Smooth muscle cell (in vitro differentiated cells): ENCODE measurements around the gene OR52E1. TPM values are rescaled to one million over a fixed set of nuclear protein-coding genes. Genes with fewer than 3 reads are reported as not detected.

Experiments
- DNase-seq: peaks from one replicate; lab custom pipeline; 2025; ENCODE audit not compliant: unreplicated experiment; lab: John Stamatoyannopoulos, UW
- H2AFZ ChIP-seq: fragments of 200-600 bp; sonication (generic); 2 replicates; pipeline ENCODE4 v1.6.0; 2016; ENCODE audit warnings: antibody characterized with exemption, low read depth, mild to moderate bottlenecking
- H3F3A ChIP-seq: fragments of 200-600 bp; sonication (generic); 2 replicates; pipeline ENCODE4 v1.6.0; 2017; ENCODE audit warnings: antibody characterized with exemption, low read depth
- H3K27ac ChIP-seq: fragments of 200-600 bp; sonication (generic); 2 replicates; pipeline ENCODE4 v1.5.1; 2016; ENCODE audit warnings: low read depth, mild to moderate bottlenecking
- H3K27me3 ChIP-seq: fragments of 200-600 bp; sonication (generic); 2 replicates; pipeline ENCODE4 v1.6.1; 2016; ENCODE audit warnings: low read depth, mild to moderate bottlenecking
- H3K36me3 ChIP-seq: fragments of 200-600 bp; sonication (generic); 2 replicates; pipeline ENCODE4 v1.5.1; 2016; ENCODE audit warnings: low read depth
- H3K4me1 ChIP-seq: fragments of 200-600 bp; sonication (generic); 2 replicates; pipeline ENCODE4 v1.5.1; 2016; ENCODE audit warnings: low read depth
- H3K4me2 ChIP-seq: fragments of 200-600 bp; sonication (generic); 2 replicates; pipeline ENCODE4 v1.6.0; 2016; ENCODE audit warnings: mild to moderate bottlenecking
- H3K4me3 ChIP-seq: fragments of 200-600 bp; sonication (generic); 2 replicates; pipeline ENCODE4 v1.5.1; 2016; ENCODE audit warnings: mild to moderate bottlenecking
- H3K79me2 ChIP-seq: fragments of 200-600 bp; sonication (generic); 2 replicates; pipeline ENCODE4 v1.6.0; 2016; ENCODE audit warnings: low read depth, mild to moderate bottlenecking
- H3K9ac ChIP-seq: fragments of 200-600 bp; sonication (generic); 2 replicates; pipeline ENCODE4 v1.6.0; 2016; ENCODE audit warnings: low read depth
- H3K9me3 ChIP-seq: fragments of 200-600 bp; sonication (generic); replicated peaks from 2 replicates; pipeline ENCODE4 v1.5.1; 2016; ENCODE audit warnings: low read depth
- H4K20me1 ChIP-seq: fragments of 200-600 bp; sonication (generic); 2 replicates; pipeline ENCODE4 v1.6.0; 2016; ENCODE audit warnings: low read depth
- WGBS: methylation state at CpG from one replicate; pipeline ENCODE4 v1.1.7; 2016; ENCODE audit warnings: low lambda C conversion rate; 5-methylcytosine and 5-hydroxymethylcytosine counted together
- polyA plus RNA-seq: library from polyadenylated mRNA; unstranded; fragments of >200 nt; fragmentation: Nextera tagmentation; extraction: Ambion mirVana; gene quantifications from 2 replicates; pipeline ENCODE4 v1.2.1, GENCODE V29; 2016
- total RNA-seq: library from RNA; depleted of rRNA; stranded (reverse); fragments of >200 nt; gene quantifications from 2 replicates; pipeline ENCODE4 v1.2.3, GENCODE V29; 2014
- TF ChIP-seq, protein P1 (sequence below): fragments of 200-600 bp; sonication (generic); IDR thresholded peaks from 2 replicates; pipeline ENCODE4 v1.5.1; 2017; ENCODE audit warnings: borderline replicate concordance, mild to moderate bottlenecking, antibody characterized with exemption; ENCODE audit not compliant: insufficient read depth, poor library complexity, severe bottlenecking

OR52E1 gene
- total RNA-seq (not detected in 2 replicates), polyA plus RNA-seq (not detected in 2 replicates)

DNA sequence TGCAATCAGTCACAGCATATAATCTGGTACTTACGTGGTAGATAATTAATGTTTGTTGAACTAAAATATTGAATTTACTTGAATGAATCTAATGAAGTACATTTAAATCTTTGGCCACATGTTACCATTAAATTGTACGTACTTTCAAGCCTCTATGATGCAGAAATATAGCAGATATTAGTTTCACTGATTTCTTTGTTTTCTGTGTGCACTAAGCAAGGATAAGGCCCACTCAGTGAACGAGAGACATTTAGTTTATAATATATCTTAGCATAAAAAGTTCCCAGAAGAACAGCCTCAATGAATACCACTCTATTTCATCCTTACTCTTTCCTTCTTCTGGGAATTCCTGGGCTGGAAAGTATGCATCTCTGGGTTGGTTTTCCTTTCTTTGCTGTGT is at the start of gene OR52E1:
OR52E1 (plus strand) TSS at position 301 of the 400 bp plus-strand sequence.
- Histone ChIP-seq H3K27ac (no peak within 1 kb of the TSS), H4K20me1 (no peaks in the 10 kb centered on the region), H3K9ac (no peak within 1 kb of the TSS), H3K4me3 (no peak within 1 kb of the TSS), H3K79me2 (no peaks in the 10 kb centered on the region), H3K9me3 (no peaks in the 10 kb centered on the region), H3F3A (no peaks in the 10 kb centered on the region), H3K27me3 (peaks cover 5% of the 10 kb centered on the region), H3K36me3 (no peaks in the 10 kb centered on the region), H3K4me2 (no peak within 1 kb of the TSS), H3K4me1 (no peaks in the 10 kb centered on the region), H2AFZ (no peak within 1 kb of the TSS)
- 68% methylated on average over 3 of the region's 3 CpGs for WGBS
- TF ChIP-seq, protein P1, sequence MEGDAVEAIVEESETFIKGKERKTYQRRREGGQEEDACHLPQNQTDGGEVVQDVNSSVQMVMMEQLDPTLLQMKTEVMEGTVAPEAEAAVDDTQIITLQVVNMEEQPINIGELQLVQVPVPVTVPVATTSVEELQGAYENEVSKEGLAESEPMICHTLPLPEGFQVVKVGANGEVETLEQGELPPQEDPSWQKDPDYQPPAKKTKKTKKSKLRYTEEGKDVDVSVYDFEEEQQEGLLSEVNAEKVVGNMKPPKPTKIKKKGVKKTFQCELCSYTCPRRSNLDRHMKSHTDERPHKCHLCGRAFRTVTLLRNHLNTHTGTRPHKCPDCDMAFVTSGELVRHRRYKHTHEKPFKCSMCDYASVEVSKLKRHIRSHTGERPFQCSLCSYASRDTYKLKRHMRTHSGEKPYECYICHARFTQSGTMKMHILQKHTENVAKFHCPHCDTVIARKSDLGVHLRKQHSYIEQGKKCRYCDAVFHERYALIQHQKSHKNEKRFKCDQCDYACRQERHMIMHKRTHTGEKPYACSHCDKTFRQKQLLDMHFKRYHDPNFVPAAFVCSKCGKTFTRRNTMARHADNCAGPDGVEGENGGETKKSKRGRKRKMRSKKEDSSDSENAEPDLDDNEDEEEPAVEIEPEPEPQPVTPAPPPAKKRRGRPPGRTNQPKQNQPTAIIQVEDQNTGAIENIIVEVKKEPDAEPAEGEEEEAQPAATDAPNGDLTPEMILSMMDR = no peak
- DNase-seq = no peak

DNA sequence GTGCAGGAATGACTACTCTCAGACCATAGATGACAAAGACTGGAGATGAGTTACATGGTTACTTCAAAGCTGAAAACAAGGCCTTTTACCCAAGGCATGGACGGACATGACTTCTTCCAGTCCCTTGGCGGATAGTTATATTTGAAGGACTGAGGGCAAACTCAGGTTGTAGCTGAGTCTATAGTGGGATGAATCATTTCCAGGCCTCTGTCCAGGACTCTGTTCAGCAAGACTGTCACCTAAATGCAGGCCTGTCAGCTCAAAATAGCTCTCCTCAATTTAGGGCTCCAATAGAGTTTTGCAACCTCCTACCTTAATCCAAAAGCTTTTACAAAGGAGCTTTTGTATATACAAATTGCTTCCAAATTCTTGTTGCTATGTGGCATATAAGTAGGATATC is 47.4 kb upstream of the OR52E1 start:
- Histone ChIP-seq H3K27me3 (no peaks in the 10 kb centered on the region), H3F3A (no peaks in the 10 kb centered on the region), H3K79me2 (no peaks in the 10 kb centered on the region), H4K20me1 (no peaks in the 10 kb centered on the region), H3K4me2 (no peak overlapping the region), H3K4me1 (no peaks in the 10 kb centered on the region), H3K9me3 (no peaks in the 10 kb centered on the region), H3K36me3 (no peaks in the 10 kb centered on the region), H2AFZ (no peak overlapping the region), H3K4me3 (no peak overlapping the region), H3K27ac (no peak overlapping the region), H3K9ac (no peak overlapping the region)
- TF ChIP-seq, protein P1 = no peak
- DNase-seq = no peak
- WGBS = 97% methylated on average over 2 of the region's 2 CpGs

DNA sequence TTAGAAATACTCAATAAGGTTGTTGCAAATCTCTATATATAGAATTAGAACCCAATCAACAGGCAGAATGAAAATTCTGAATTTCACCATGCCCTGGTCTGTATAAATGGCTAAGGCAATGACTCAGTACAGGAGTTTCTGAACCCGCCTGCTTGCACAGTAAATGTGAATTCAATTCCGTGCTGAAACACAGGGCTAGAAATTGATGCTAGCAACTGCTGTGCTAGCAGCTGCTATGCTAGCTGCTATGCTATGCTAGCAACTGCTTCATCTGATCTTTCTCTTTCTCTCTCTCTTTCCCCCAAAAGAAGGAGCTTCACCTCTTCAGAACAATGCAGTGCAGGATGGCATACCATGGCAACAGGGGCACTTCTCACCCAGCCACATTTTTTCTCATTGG is 32.7 kb upstream of the OR52E1 start:
- Histone ChIP-seq H3K4me2 (no peak overlapping the region), H3K27me3 (no peaks in the 10 kb centered on the region), H2AFZ (no peak overlapping the region), H3F3A (no peaks in the 10 kb centered on the region), H3K9ac (no peak overlapping the region), H3K27ac (no peak overlapping the region), H3K9me3 (no peaks in the 10 kb centered on the region), H3K4me1 (no peaks in the 10 kb centered on the region), H3K36me3 (no peaks in the 10 kb centered on the region), H4K20me1 (no peaks in the 10 kb centered on the region), H3K4me3 (no peak overlapping the region), H3K79me2 (no peaks in the 10 kb centered on the region)
- WGBS = 76% methylated on average over 2 of the region's 2 CpGs
- TF ChIP-seq, protein P1 = no peak
- no peak for DNase-seq

DNA sequence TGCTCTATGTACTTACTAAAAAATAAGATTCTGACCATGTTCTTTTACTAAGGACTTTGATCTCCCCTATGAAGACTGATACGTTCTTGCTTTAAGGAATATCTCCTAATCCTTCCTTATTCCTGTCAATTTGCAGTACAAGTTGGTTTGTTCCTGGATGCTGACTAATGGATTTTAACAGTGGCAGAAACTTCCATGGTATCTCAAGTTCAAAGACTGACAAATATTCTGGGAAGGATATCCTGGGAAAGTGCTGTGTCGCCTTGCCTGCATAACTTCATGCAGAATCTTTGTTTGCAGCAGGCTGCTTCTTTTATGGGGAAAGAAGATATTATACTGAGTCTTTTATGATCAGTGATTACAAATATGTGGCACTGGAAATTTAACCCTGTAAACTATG is 31.4 kb upstream of the OR52E1 start:
- Histone ChIP-seq H2AFZ (no peak overlapping the region), H3K36me3 (no peaks in the 10 kb centered on the region), H3F3A (no peaks in the 10 kb centered on the region), H3K4me2 (no peak overlapping the region), H4K20me1 (no peaks in the 10 kb centered on the region), H3K27ac (no peak overlapping the region), H3K4me3 (no peak overlapping the region), H3K9me3 (no peaks in the 10 kb centered on the region), H3K4me1 (no peaks in the 10 kb centered on the region), H3K79me2 (no peaks in the 10 kb centered on the region), H3K27me3 (no peaks in the 10 kb centered on the region), H3K9ac (no peak overlapping the region)
- WGBS = 42% methylated on average over 2 of the region's 2 CpGs
- TF ChIP-seq, protein P1 = no peak
- no peak for DNase-seq
